ENCODE measurements around the gene PDE6G.
A peak's percentile ranks its signal among the peaks of the same experiment; 100 is the strongest.

PDE6G gene

GRCh38 chr17:81691608-81692007, 35.3 kb upstream of the PDE6G start:
- Mint-ChIP-seq H3K9me3 (no peaks in the 10 kb centered on the region), H3K4me3 (no peak overlapping the region), H3K27me3 (no peaks in the 10 kb centered on the region), H3K4me1 (peaks cover 28% of the 10 kb centered on the region), H3K27ac (no peak overlapping the region), H3K36me3 (peaks cover 58% of the 10 kb centered on the region)
- no peak for ATAC-seq

DNA sequence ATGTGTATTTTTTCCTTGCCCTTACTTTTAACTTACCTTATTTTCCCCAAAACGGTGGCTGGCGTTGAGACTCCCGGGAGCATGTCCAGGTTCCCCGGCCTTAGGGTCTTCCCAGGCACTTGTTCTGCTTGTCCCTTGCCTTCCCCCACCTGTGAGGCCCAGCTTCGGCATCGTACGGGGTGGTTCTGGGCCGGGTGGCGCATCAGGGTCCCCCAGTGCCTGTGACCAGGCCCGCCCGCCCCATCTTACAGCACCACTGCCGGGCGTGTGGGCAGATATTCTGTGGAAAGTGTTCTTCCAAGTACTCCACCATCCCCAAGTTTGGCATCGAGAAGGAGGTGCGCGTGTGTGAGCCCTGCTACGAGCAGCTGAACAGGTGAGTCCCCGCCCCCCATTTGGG, 34.9 kb upstream of the PDE6G start:
- no peak for ATAC-seq
- H3K27me3 Mint-ChIP-seq: no peaks in the 10 kb centered on the region
- no peaks in the 10 kb centered on the region for H3K9me3 Mint-ChIP-seq
- H3K36me3 Mint-ChIP-seq: peaks cover 58% of the 10 kb centered on the region
- H3K27ac Mint-ChIP-seq: no peak overlapping the region
- peaks cover 31% of the 10 kb centered on the region for H3K4me1 Mint-ChIP-seq
- H3K4me3 Mint-ChIP-seq: no peak overlapping the region

GRCh38 chr17:81690549-81690948, 34.2 kb upstream of the PDE6G start:
- Mint-ChIP-seq H3K4me3 (no peak overlapping the region), H3K9me3 (no peaks in the 10 kb centered on the region), H3K27ac (no peak overlapping the region), H3K4me1 (peaks cover 38% of the 10 kb centered on the region), H3K36me3 (peaks cover 56% of the 10 kb centered on the region), H3K27me3 (no peaks in the 10 kb centered on the region)
- ATAC-seq: no peak

DNA sequence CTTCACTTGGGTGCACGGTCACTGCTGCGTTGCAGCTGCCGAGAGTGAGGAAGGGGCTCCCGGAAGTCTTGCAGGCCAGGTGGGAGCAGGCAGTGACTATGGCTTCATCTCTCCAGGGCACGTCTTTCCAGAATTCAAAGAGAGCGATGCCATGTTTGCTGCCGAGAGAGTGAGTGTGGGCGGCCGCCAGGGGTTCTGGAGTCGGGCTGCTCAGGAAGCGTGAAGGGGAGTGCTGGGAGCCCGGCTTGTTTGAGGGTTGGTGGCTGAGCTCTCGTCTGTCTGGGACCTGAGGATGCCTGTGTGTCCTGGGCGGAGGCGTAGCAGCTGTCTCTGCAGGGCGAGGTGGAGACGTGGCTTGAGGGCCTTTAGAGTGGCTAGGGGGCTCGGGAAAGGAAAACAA, 33.7 kb upstream of the PDE6G start:
- peaks cover 43% of the 10 kb centered on the region for H3K4me1 Mint-ChIP-seq
- H3K36me3 Mint-ChIP-seq: peaks cover 56% of the 10 kb centered on the region
- H3K4me3 Mint-ChIP-seq: no peak overlapping the region
- H3K27ac Mint-ChIP-seq: no peak overlapping the region
- no peaks in the 10 kb centered on the region for H3K27me3 Mint-ChIP-seq
- H3K9me3 Mint-ChIP-seq: no peaks in the 10 kb centered on the region
- ATAC-seq: no peak

- Mint-ChIP-seq H3K4me3 (no peak overlapping the region), H3K9me3 (no peaks in the 10 kb centered on the region), H3K27me3 (no peaks in the 10 kb centered on the region), H3K27ac (peak overlapping the region; percentile 25), H3K4me1 (peaks cover 50% of the 10 kb centered on the region), H3K36me3 (peaks cover 56% of the 10 kb centered on the region)
- ATAC-seq: no peak
Observed at GRCh38 chr17:81688616-81689015, 32.3 kb upstream of the PDE6G start.

GRCh38 chr17:81687770-81688541, 31.6 kb upstream of the PDE6G start:
- H3K4me3 Mint-ChIP-seq: no peak overlapping the region
- H3K4me1 Mint-ChIP-seq: peaks cover 51% of the 10 kb centered on the region
- no peak overlapping the region for H3K27ac Mint-ChIP-seq
- no peaks in the 10 kb centered on the region for H3K27me3 Mint-ChIP-seq
- H3K9me3 Mint-ChIP-seq: no peaks in the 10 kb centered on the region
- no peak for ATAC-seq
- peaks cover 56% of the 10 kb centered on the region for H3K36me3 Mint-ChIP-seq

- H3K4me1 Mint-ChIP-seq: peaks cover 62% of the 10 kb centered on the region
- no peak overlapping the region for H3K27ac Mint-ChIP-seq
- peaks cover 48% of the 10 kb centered on the region for H3K36me3 Mint-ChIP-seq
- no peaks in the 10 kb centered on the region for H3K27me3 Mint-ChIP-seq
- no peaks in the 10 kb centered on the region for H3K9me3 Mint-ChIP-seq
- no peak for ATAC-seq
- H3K4me3 Mint-ChIP-seq: no peak overlapping the region
Observed at GRCh38 chr17:81686614-81687013, 30.3 kb upstream of the PDE6G start.

- Mint-ChIP-seq H3K4me3 (peak overlapping the region; percentile 86), H3K27ac (peak overlapping the region; percentile 80), H3K4me1 (peaks cover 63% of the 10 kb centered on the region), H3K36me3 (peaks cover 37% of the 10 kb centered on the region), H3K27me3 (no peaks in the 10 kb centered on the region), H3K9me3 (no peaks in the 10 kb centered on the region)
- ATAC-seq: no peak
Observed at GRCh38 chr17:81685108-81685507, 28.8 kb upstream of the PDE6G start.

GRCh38 chr17:81684442-81684911, 28.1 kb upstream of the PDE6G start:
- peaks cover 58% of the 10 kb centered on the region for H3K4me1 Mint-ChIP-seq
- peak overlapping the region; percentile 80 for H3K27ac Mint-ChIP-seq
- peaks cover 30% of the 10 kb centered on the region for H3K36me3 Mint-ChIP-seq
- no peak for ATAC-seq
- H3K27me3 Mint-ChIP-seq: no peaks in the 10 kb centered on the region
- no peaks in the 10 kb centered on the region for H3K9me3 Mint-ChIP-seq
- H3K4me3 Mint-ChIP-seq: peak overlapping the region; percentile 86

GRCh38 chr17:81683584-81684441, 27.5 kb upstream of the PDE6G start, which contains the start of the genes ARL16 and HGS:
Gene ARL16 (minus strand): TSS chr17:81683797. CDS start chr17:81683753, 44 bp downstream.
Gene HGS (plus strand): TSS chr17:81684011. CDS start chr17:81684067, 56 bp downstream.
- Mint-ChIP-seq H3K27me3 (no peaks in the 10 kb centered on the region), H3K36me3 (peaks cover 24% of the 10 kb centered on the region), H3K9me3 (no peaks in the 10 kb centered on the region), H3K4me1 (peaks cover 51% of the 10 kb centered on the region), H3K27ac (peak within 1 kb of the TSS; percentile 80), H3K4me3 (peak within 1 kb of the TSS; percentile 86)
- peak; percentile 99 for ATAC-seq

DNA sequence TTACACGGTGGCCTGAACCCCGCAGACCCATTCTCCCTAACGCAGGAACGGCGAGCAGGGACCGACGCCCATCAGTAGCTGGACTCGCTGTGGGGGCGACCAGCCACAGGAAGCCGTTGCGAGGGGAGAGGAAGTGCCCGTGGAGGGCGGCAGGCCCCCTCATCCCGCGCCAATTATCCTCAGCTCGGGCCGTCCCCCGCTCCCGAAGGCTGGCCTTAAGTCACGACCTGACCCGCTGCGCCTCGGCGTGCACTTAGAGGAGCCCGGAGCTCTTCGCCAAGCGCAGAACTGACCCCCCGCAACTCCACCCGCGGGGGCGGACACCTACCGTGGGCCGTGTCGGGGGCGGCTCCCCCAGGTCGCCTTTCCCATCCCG, 26.9 kb upstream of the PDE6G start:
- H3K9me3 Mint-ChIP-seq: no peaks in the 10 kb centered on the region
- H3K36me3 Mint-ChIP-seq: peaks cover 19% of the 10 kb centered on the region
- no peak for ATAC-seq
- peaks cover 47% of the 10 kb centered on the region for H3K4me1 Mint-ChIP-seq
- peak overlapping the region; percentile 80 for H3K27ac Mint-ChIP-seq
- H3K27me3 Mint-ChIP-seq: no peaks in the 10 kb centered on the region
- peak overlapping the region; percentile 86 for H3K4me3 Mint-ChIP-seq

DNA sequence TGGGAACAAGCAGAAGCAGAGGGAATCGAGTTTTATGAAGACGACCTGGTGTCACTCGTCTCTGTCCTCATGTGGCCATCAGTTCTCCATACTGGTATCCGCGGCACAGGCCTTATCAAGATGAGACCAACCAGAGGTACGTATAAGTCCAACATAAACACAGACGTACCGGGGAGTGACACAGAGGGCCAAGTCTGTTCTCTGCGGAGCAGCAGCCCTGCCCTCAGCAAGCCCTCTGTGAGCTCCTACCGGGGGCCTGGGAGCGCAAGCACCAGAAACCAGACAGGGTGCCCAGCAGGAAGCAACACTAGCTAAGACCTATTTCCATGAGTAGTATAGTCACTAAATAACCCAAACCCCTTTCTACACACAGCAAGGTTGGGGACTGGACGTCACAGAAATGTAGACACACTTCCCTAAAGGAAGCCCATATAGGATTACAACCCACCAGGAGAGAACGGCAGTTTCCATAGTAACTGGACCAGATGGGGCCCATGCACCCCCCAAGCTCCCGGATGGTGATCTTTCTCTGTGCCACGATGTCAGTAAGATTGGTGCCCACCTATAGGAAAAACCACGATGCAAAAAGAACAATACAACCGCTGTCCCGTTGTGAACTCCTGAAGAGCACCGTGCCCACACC, 26.3 kb upstream of the PDE6G start:
- H3K36me3 Mint-ChIP-seq: peaks cover 17% of the 10 kb centered on the region
- no peaks in the 10 kb centered on the region for H3K9me3 Mint-ChIP-seq
- ATAC-seq: no peak
- no peaks in the 10 kb centered on the region for H3K27me3 Mint-ChIP-seq
- H3K27ac Mint-ChIP-seq: peak overlapping the region; percentile 80
- peaks cover 47% of the 10 kb centered on the region for H3K4me1 Mint-ChIP-seq
- peak overlapping the region; percentile 86 for H3K4me3 Mint-ChIP-seq

GRCh38 chr17:81681672-81682071, 25.3 kb upstream of the PDE6G start:
- no peaks in the 10 kb centered on the region for H3K27me3 Mint-ChIP-seq
- no peaks in the 10 kb centered on the region for H3K9me3 Mint-ChIP-seq
- no peak overlapping the region for H3K27ac Mint-ChIP-seq
- no peak for ATAC-seq
- peaks cover 38% of the 10 kb centered on the region for H3K4me1 Mint-ChIP-seq
- peak overlapping the region; percentile 12 for H3K4me3 Mint-ChIP-seq
- H3K36me3 Mint-ChIP-seq: peaks cover 7% of the 10 kb centered on the region

GRCh38 chr17:81680150-81680549, 23.8 kb upstream of the PDE6G start:
- H3K27me3 Mint-ChIP-seq: no peaks in the 10 kb centered on the region
- H3K9me3 Mint-ChIP-seq: no peaks in the 10 kb centered on the region
- peaks cover 32% of the 10 kb centered on the region for H3K4me1 Mint-ChIP-seq
- H3K4me3 Mint-ChIP-seq: no peak overlapping the region
- no peaks in the 10 kb centered on the region for H3K36me3 Mint-ChIP-seq
- ATAC-seq: no peak
- no peak overlapping the region for H3K27ac Mint-ChIP-seq

GRCh38 chr17:81676906-81677305, 20.6 kb upstream of the PDE6G start:
- Mint-ChIP-seq H3K27me3 (no peaks in the 10 kb centered on the region), H3K9me3 (no peaks in the 10 kb centered on the region), H3K36me3 (peaks cover 26% of the 10 kb centered on the region), H3K4me1 (peaks cover 15% of the 10 kb centered on the region), H3K4me3 (no peak overlapping the region), H3K27ac (no peak overlapping the region)
- ATAC-seq: no peak
